K562 (cell line): ENCODE measurements around the gene SLC9B2. TPM values are rescaled to one million over a fixed set of nuclear protein-coding genes. Genes with fewer than 3 reads are reported as not detected.

ENCODE experiments used
- FOXK1 ChIP-seq: sonication (generic); formaldehyde crosslinking; IDR thresholded peaks from 2 replicates; pipeline ENCODE4 v1.8.0; 2022; ENCODE audit warnings: missing genetic modification reagents, mild to moderate bottlenecking, borderline replicate concordance
- GABPB2 ChIP-seq: fragments of 250-450 bp; sonication (Bioruptor Pico); conservative IDR thresholded peaks from 2 replicates; pipeline ENCODE4 v1.5.1; 2021; ENCODE audit warnings: mild to moderate bottlenecking
- HNRNPUL1 ChIP-seq: fragments of 200-400 bp; formaldehyde crosslinking; IDR thresholded peaks from 2 replicates; pipeline ENCODE4 v1.6.1; 2017; ENCODE audit warnings: low read length
- KDM2B ChIP-seq: fragments of 250-450 bp; sonication (Bioruptor Pico); IDR thresholded peaks from 2 replicates; pipeline ENCODE4 v1.8.0; 2021; ENCODE audit warnings: mild to moderate bottlenecking, moderate library complexity
- MED1 ChIP-seq: sonication (generic); formaldehyde crosslinking; IDR thresholded peaks from 2 replicates; pipeline ENCODE4 v1.8.1; 2023; ENCODE audit warnings: missing genetic modification reagents, borderline replicate concordance
- polyA plus RNA-seq, 8 experiments: library from polyadenylated mRNA; depleted of rRNA in 4 of 8; stranded (reverse) in 5 of 8; unstranded in 3 of 8; fragments of >200 nt; fragmentation: Nextera tagmentation in 2 of 8; fragmentation: Illumina TruSeq in 1 of 8; extraction: Ambion mirVana in 2 of 8; extraction: Trizol in 1 of 8; gene quantifications; 2 replicates each; pipeline versions ENCODE4 v1.2.1 to v1.2.3, GENCODE V29; 2011 to 2014; ENCODE audit warnings: inconsistent platforms in 1 of 8, missing spikeins in 1 of 8
- total RNA-seq, 7 experiments: library from RNA; depleted of rRNA in 6 of 7; stranded (reverse); fragments of >200 nt in 6 of 7; fragmentation: Illumina TruSeq in 2 of 7; extraction: Trizol in 2 of 7; gene quantifications; 2 replicates each; pipeline versions ENCODE4 v1.2.1 to v1.2.3, GENCODE V29; 2011 to 2021; ENCODE audit warnings: low replicate concordance in 1 of 7
- TF ChIP-seq, protein P1 (sequence below): fragments of 200-600 bp; sonication (generic); IDR thresholded peaks from one replicate; pipeline ENCODE4 v1.6.1; 2012; ENCODE audit warnings: mild to moderate bottlenecking, low read depth, low read length, inconsistent platforms
- TF ChIP-seq, protein P2 (sequence below): fragments of 250-450 bp; sonication (Bioruptor Pico); IDR thresholded peaks from 2 replicates; pipeline ENCODE4 v1.4.0; 2020; ENCODE audit warnings: borderline replicate concordance
- TF ChIP-seq, protein P3 (sequence below): fragments of 450-650 bp; IDR thresholded peaks from 2 replicates; pipeline ENCODE4 v1.6.1; 2017; ENCODE audit warnings: antibody characterized with exemption, mild to moderate bottlenecking

The SLC9B2 gene
- total and polyA plus RNA-seq, 9 of the 15 experiments (the other 6 are each of a cell fraction or from before 2014, with no cell fraction given): 6.6 to 14.6 (median 11.4) TPM

DNA sequence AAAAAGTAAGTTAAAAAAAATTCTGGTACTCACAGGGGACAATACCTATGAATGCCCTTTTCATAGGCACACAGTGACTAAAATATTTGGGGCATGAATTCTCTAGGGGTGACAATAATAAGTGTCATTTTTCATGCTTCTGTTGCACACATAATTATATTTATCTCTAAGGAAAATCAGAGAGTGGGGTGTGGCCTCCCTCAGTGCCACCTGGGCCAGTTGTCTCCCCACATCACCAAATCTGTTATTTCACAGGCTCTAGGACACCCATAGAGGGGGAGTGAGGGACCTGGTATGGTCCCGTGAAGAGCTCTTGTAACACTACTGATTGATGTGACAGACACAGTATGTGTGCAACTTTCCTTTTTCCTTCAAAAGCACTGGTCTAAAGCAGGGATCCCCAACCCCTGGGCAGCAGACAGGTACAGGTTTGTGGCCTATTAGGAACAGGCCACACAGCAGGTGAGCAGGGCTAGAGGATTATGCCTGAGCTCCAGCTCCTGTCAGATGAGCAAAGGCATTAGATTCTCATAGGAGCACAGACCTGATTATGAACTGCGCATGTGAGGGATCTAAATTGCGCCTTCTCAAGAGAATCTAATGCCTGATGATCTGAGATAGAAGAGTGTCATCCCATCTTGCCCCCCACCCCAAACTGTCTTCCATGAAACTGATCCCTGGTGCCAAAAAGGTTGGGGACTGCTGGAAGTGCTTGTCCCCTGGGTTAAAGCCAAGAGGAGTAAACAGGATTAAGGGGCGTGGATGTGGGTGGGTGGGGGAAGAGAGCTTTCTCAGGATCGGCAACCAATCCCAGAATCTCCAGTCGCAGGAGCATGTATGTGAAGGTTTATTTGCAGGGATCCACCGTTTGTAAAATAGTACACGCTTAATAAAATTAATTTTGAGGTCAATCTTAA lies 57.9 kb downstream of the SLC9B2 start (continued):
- no peak for TF ChIP-seq KDM2B
- TF ChIP-seq MED1 (CRISPR knock-in tag): no peak
- peak; percentile 28; the same call in 1 of the 2 replicates for TF ChIP-seq FOXK1
- no peak for TF ChIP-seq HNRNPUL1
- TF ChIP-seq, protein P1, sequence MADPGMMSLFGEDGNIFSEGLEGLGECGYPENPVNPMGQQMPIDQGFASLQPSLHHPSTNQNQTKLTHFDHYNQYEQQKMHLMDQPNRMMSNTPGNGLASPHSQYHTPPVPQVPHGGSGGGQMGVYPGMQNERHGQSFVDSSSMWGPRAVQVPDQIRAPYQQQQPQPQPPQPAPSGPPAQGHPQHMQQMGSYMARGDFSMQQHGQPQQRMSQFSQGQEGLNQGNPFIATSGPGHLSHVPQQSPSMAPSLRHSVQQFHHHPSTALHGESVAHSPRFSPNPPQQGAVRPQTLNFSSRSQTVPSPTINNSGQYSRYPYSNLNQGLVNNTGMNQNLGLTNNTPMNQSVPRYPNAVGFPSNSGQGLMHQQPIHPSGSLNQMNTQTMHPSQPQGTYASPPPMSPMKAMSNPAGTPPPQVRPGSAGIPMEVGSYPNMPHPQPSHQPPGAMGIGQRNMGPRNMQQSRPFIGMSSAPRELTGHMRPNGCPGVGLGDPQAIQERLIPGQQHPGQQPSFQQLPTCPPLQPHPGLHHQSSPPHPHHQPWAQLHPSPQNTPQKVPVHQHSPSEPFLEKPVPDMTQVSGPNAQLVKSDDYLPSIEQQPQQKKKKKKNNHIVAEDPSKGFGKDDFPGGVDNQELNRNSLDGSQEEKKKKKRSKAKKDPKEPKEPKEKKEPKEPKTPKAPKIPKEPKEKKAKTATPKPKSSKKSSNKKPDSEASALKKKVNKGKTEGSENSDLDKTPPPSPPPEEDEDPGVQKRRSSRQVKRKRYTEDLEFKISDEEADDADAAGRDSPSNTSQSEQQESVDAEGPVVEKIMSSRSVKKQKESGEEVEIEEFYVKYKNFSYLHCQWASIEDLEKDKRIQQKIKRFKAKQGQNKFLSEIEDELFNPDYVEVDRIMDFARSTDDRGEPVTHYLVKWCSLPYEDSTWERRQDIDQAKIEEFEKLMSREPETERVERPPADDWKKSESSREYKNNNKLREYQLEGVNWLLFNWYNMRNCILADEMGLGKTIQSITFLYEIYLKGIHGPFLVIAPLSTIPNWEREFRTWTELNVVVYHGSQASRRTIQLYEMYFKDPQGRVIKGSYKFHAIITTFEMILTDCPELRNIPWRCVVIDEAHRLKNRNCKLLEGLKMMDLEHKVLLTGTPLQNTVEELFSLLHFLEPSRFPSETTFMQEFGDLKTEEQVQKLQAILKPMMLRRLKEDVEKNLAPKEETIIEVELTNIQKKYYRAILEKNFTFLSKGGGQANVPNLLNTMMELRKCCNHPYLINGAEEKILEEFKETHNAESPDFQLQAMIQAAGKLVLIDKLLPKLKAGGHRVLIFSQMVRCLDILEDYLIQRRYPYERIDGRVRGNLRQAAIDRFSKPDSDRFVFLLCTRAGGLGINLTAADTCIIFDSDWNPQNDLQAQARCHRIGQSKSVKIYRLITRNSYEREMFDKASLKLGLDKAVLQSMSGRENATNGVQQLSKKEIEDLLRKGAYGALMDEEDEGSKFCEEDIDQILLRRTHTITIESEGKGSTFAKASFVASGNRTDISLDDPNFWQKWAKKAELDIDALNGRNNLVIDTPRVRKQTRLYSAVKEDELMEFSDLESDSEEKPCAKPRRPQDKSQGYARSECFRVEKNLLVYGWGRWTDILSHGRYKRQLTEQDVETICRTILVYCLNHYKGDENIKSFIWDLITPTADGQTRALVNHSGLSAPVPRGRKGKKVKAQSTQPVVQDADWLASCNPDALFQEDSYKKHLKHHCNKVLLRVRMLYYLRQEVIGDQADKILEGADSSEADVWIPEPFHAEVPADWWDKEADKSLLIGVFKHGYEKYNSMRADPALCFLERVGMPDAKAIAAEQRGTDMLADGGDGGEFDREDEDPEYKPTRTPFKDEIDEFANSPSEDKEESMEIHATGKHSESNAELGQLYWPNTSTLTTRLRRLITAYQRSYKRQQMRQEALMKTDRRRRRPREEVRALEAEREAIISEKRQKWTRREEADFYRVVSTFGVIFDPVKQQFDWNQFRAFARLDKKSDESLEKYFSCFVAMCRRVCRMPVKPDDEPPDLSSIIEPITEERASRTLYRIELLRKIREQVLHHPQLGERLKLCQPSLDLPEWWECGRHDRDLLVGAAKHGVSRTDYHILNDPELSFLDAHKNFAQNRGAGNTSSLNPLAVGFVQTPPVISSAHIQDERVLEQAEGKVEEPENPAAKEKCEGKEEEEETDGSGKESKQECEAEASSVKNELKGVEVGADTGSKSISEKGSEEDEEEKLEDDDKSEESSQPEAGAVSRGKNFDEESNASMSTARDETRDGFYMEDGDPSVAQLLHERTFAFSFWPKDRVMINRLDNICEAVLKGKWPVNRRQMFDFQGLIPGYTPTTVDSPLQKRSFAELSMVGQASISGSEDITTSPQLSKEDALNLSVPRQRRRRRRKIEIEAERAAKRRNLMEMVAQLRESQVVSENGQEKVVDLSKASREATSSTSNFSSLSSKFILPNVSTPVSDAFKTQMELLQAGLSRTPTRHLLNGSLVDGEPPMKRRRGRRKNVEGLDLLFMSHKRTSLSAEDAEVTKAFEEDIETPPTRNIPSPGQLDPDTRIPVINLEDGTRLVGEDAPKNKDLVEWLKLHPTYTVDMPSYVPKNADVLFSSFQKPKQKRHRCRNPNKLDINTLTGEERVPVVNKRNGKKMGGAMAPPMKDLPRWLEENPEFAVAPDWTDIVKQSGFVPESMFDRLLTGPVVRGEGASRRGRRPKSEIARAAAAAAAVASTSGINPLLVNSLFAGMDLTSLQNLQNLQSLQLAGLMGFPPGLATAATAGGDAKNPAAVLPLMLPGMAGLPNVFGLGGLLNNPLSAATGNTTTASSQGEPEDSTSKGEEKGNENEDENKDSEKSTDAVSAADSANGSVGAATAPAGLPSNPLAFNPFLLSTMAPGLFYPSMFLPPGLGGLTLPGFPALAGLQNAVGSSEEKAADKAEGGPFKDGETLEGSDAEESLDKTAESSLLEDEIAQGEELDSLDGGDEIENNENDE: no peak
- TF ChIP-seq, protein P2, sequence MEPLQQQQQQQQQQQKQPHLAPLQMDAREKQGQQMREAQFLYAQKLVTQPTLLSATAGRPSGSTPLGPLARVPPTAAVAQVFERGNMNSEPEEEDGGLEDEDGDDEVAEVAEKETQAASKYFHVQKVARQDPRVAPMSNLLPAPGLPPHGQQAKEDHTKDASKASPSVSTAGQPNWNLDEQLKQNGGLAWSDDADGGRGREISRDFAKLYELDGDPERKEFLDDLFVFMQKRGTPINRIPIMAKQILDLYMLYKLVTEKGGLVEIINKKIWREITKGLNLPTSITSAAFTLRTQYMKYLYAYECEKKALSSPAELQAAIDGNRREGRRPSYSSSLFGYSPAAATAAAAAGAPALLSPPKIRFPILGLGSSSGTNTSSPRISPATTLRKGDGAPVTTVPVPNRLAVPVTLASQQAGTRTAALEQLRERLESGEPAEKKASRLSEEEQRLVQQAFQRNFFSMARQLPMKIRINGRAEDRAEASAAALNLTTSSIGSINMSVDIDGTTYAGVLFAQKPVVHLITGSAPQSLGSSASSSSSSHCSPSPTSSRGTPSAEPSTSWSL (CRISPR knock-in tag): no peak
- TF ChIP-seq GABPB2 (CRISPR knock-in tag): no peak
- TF ChIP-seq, protein P3, sequence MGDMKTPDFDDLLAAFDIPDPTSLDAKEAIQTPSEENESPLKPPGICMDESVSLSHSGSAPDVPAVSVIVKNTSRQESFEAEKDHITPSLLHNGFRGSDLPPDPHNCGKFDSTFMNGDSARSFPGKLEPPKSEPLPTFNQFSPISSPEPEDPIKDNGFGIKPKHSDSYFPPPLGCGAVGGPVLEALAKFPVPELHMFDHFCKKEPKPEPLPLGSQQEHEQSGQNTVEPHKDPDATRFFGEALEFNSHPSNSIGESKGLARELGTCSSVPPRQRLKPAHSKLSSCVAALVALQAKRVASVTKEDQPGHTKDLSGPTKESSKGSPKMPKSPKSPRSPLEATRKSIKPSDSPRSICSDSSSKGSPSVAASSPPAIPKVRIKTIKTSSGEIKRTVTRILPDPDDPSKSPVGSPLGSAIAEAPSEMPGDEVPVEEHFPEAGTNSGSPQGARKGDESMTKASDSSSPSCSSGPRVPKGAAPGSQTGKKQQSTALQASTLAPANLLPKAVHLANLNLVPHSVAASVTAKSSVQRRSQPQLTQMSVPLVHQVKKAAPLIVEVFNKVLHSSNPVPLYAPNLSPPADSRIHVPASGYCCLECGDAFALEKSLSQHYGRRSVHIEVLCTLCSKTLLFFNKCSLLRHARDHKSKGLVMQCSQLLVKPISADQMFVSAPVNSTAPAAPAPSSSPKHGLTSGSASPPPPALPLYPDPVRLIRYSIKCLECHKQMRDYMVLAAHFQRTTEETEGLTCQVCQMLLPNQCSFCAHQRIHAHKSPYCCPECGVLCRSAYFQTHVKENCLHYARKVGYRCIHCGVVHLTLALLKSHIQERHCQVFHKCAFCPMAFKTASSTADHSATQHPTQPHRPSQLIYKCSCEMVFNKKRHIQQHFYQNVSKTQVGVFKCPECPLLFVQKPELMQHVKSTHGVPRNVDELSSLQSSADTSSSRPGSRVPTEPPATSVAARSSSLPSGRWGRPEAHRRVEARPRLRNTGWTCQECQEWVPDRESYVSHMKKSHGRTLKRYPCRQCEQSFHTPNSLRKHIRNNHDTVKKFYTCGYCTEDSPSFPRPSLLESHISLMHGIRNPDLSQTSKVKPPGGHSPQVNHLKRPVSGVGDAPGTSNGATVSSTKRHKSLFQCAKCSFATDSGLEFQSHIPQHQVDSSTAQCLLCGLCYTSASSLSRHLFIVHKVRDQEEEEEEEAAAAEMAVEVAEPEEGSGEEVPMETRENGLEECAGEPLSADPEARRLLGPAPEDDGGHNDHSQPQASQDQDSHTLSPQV: no peak
